Stomach smooth muscle (tissue), 2 donors: Measurements from ENCODE around the gene GOLGB1.

ENCODE experiments used
- H3K27ac ChIP-seq: one replicate; pipeline ENCODE4 v1.7.0; 2013; ENCODE audit warnings: mild to moderate bottlenecking, low read length, inconsistent platforms
- H3K27me3 ChIP-seq, 2 donors: one replicate each; pipeline ENCODE4 v1.7.0; 2013; ENCODE audit warnings: low read length in 2 of 2; ENCODE audit not compliant: insufficient read depth in 2 of 2, control insufficient read depth in 1 of 2
- H3K36me3 ChIP-seq, 2 donors: one replicate each; pipeline ENCODE4 v1.7.0; 2013; ENCODE audit warnings: low read length in 2 of 2; ENCODE audit not compliant: control insufficient read depth in 2 of 2, insufficient read depth in 2 of 2
- H3K4me1 ChIP-seq: one replicate; pipeline ENCODE4 v1.7.0; 2013; ENCODE audit warnings: low read length; ENCODE audit not compliant: control insufficient read depth, insufficient read depth
- H3K4me3 ChIP-seq, 2 donors: one replicate each; pipeline ENCODE4 v1.7.0; 2013; ENCODE audit warnings: low read length in 2 of 2
- H3K9ac ChIP-seq, 2 donors: one replicate each; pipeline ENCODE4 v1.7.0; 2013; ENCODE audit warnings: low read length in 2 of 2, mild to moderate bottlenecking in 1 of 2
- H3K9me3 ChIP-seq, 2 donors: one replicate each; pipeline ENCODE4 v1.7.0; 2013; ENCODE audit warnings: low read length in 2 of 2; ENCODE audit not compliant: control insufficient read depth in 2 of 2
- donor health status: healthy.
- donor health status: Pancreatic carcinoma.

The GOLGB1 gene

DNA sequence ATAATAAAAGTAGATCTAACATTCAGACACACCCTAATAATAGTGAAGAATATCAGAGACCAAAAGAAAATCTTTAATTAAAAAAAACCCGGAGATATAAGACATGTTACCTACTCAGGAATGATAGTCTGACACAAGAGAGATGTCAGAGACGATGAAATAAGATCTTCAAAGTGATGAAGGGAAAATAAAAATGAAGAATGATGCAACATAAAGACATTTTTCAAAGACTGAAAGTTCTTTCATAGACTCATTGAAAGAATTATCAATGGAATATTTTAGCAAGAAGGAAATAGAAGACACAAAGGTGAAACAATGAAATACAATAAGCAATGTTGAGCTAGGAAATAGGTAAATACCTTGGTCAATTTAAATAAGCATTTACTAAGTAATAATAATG lies 108.4 kb downstream of the GOLGB1 start:
- Histone ChIP-seq H3K36me3 (peaks cover 0 to 3% of the 10 kb centered on the region in 2 donors), H3K4me3 (no peak overlapping the region), H3K4me1 (no peaks in the 10 kb centered on the region), H3K9ac (no peak overlapping the region), H3K9me3 (no peaks in the 10 kb centered on the region), H3K27me3 (no peaks in the 10 kb centered on the region), H3K27ac (no peak overlapping the region)

DNA sequence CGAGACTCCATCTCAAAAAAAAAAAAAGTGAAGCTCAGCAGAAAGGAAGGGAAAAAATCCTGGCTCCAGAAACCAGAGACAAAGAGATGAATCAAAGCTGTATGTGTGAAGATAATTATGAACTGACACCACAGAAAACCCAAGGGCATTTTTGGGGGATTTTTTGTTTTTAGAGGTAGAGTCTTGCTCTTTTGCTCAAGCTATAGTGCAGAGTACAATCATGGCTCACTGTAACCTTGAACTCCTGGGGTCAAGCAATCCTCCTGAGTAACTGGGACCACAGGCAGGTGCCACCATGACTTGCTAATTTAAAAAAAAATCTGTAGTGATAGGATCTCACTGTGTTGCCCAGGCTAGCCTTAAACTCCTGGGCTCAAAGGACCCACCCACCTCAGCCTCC lies 111.6 kb downstream of the GOLGB1 start:
- H3K4me3 ChIP-seq, result no peak overlapping the region
- H3K4me1 ChIP-seq, result no peaks in the 10 kb centered on the region
- H3K9me3 ChIP-seq, result no peaks in the 10 kb centered on the region
- no peaks in the 10 kb centered on the region for H3K36me3 ChIP-seq
- no peak overlapping the region for H3K27ac ChIP-seq
- no peaks in the 10 kb centered on the region for H3K27me3 ChIP-seq
- no peak overlapping the region for H3K9ac ChIP-seq

DNA sequence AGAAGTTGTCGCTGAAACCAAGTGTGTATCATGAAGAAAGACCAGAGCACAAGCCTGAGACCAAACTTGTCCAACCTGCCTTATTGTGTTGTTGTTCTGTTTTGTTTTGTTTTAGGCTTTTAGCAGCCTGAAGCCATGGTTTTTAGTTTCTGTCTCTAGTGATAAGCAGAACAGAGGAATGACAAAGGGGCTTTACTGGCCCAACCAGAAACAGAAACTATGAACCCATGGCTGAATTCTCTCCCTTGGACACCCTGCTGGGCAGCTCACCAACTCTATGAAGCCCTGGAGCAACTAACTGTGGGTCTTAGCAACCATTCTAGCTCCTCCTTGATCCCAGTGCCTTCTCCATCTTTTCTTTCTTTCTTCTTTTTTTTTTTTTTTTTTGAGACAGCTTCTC lies 119.2 kb downstream of the GOLGB1 start:
- no peaks in the 10 kb centered on the region for H3K4me1 ChIP-seq
- no peak overlapping the region for H3K9ac ChIP-seq
- no peak overlapping the region for H3K27ac ChIP-seq
- no peak overlapping the region for H3K4me3 ChIP-seq
- no peaks in the 10 kb centered on the region for H3K9me3 ChIP-seq
- H3K36me3 ChIP-seq, result no peaks in the 10 kb centered on the region
- H3K27me3 ChIP-seq, result no peaks in the 10 kb centered on the region

DNA sequence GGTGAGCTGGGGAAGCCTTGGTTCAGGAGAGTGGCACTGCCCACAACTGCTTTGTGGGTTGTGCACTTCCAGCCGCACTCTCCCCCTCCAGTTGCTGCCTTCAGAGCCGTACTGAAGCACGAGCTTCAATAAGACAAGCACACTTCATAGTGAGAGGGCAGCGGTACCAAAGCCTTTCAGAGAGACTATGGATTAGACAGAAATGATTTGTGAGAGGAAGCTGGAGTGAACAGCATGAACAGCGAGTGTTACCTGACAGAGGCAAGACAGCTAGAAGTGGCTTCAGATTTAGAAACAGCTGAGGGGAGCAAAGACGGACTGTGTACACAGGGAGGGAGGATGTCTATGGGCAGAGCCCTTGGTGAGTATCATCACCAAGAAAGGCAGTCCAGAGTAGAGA lies 119.9 kb downstream of the GOLGB1 start:
- Histone ChIP-seq H3K9ac (no peak overlapping the region), H3K36me3 (no peaks in the 10 kb centered on the region), H3K4me1 (no peaks in the 10 kb centered on the region), H3K27ac (no peak overlapping the region), H3K9me3 (no peaks in the 10 kb centered on the region), H3K4me3 (no peak overlapping the region), H3K27me3 (no peaks in the 10 kb centered on the region)

DNA sequence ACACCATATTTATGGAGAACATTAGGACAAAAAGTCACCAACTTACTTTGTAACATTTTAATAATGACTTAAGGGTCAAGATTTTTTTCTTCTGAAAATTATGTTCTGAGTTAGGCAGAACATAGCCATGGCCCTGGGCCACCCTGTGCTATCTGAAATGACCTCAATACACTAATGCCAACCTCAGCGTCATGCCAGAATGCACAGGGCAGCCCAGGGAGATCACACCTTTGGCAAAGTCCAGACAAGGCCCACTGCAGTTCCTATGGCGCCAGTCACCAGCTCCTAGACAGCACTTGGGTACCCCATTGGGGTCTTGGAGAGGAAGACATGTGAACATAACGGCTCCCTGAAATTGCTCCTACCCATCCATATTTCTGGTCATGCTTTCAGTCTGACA lies 121.9 kb downstream of the GOLGB1 start:
- H3K4me3 ChIP-seq, result no peak overlapping the region
- no peak overlapping the region for H3K9ac ChIP-seq
- no peaks in the 10 kb centered on the region for H3K27me3 ChIP-seq
- no peaks in the 10 kb centered on the region for H3K9me3 ChIP-seq
- H3K36me3 ChIP-seq, result no peaks in the 10 kb centered on the region
- no peaks in the 10 kb centered on the region for H3K4me1 ChIP-seq
- no peak overlapping the region for H3K27ac ChIP-seq

DNA sequence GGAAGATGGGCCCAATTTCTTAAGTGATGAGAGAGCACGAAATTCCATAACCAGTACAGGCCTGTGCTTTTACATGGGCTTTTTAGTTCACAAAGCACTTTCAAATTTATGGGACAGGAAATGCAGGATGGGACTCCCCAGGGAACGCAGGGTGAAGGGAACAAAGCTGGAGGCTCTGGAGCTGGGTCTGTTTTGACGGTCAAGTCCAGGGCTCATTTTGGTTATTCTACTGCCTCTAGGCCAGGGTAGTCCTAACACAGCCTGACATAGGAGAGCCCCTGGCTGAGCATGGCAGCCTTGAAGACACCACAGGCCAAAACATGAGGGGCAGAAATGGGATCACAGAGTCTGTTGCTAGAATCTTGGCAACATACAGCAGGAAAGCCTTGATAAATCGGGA lies 122.3 kb downstream of the GOLGB1 start:
- Histone ChIP-seq H3K4me3 (no peak overlapping the region), H3K27ac (no peak overlapping the region), H3K9ac (no peak overlapping the region), H3K36me3 (no peaks in the 10 kb centered on the region), H3K4me1 (no peaks in the 10 kb centered on the region), H3K9me3 (no peaks in the 10 kb centered on the region), H3K27me3 (no peaks in the 10 kb centered on the region)

DNA sequence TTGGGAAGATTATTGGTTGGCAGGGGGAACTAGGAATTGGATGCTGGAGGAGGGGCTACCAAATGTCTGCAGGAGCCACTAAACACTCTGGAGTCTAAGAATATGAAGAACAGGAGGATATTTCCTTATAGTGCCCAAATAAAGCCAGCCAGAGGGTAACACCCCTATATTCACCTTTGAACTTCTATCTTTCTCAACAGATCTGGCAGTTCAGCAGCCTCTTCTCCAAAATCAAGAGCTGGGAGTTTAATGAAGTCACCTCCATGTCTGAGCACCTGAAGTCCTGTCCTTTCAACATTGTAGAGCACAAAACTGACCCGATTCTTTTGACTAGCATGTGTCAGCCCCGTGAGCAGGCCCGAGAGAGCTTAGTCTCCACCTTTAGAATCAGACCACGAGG lies 123.0 kb downstream of the GOLGB1 start:
- H3K9ac ChIP-seq, result no peak overlapping the region

DNA sequence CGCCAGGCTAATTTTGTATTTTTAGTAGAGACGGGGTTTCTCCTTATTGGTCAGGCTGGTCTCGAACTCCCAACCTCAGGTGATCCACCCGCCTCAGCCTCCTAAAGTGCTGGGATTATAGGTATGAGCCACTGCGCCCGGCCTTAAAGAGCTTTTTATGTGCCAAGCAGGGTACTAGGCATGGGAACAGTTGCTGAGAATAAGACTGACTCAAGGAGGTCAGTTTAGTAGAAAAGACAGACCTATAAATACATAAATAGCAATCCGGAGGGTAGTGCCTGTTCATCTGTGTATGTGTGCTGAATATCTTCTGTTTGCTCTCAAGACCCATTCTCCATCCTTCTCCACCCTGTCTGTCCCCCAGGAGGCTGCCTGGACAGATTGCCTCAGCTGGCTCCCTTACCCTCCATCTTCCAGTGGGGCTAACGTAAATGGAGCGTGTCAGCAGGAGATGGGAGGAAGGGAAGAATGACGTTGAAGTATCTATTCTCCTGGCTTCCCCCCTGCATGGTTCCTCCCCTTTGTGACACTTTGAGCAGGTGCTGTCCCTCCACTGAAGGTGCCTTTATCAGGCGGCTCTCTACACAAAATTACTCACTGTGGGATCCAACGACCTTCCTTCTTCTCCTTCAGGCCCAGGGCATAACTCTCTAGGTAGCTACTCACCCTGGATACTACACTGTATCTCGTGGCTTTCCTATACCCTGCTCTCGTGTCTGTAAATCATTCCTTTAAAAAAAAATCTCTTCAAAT lies 125.2 kb downstream of the GOLGB1 start:
- no peaks in the 10 kb centered on the region for H3K36me3 ChIP-seq
- H3K9ac ChIP-seq, result no peak overlapping the region
- no peaks in the 10 kb centered on the region for H3K9me3 ChIP-seq
- H3K27ac ChIP-seq, result no peak overlapping the region
- H3K4me3 ChIP-seq, result no peak overlapping the region
- no peaks in the 10 kb centered on the region for H3K4me1 ChIP-seq
- H3K27me3 ChIP-seq, result no peaks in the 10 kb centered on the region

More for the DNA sequence above, 123.0 kb downstream of the GOLGB1 start:
- no peak overlapping the region for H3K4me3 ChIP-seq
- no peaks in the 10 kb centered on the region for H3K36me3 ChIP-seq
- no peaks in the 10 kb centered on the region for H3K9me3 ChIP-seq
- no peaks in the 10 kb centered on the region for H3K4me1 ChIP-seq
- H3K27ac ChIP-seq, result no peak overlapping the region
- no peaks in the 10 kb centered on the region for H3K27me3 ChIP-seq

DNA sequence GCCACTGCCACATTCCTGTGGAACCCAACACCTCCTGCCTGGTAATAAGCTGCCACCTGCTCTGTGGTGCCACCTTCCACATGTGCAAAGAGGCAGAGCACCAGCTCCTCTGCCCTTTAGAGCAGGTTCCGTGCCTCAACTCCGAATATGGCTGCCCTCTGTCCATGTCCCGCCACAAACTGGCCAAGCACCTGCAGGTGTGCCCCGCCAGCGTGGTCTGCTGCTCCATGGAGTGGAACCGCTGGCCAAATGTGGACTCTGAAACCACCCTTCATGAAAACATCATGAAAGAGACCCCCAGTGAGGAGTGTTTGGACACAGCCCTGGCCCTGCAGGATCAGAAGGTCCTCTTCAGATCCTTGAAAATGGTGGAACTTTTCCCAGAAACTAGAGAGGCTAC lies 128.1 kb downstream of the GOLGB1 start:
- Histone ChIP-seq H3K9ac (no peak overlapping the region), H3K27me3 (no peaks in the 10 kb centered on the region), H3K36me3 (no peaks in the 10 kb centered on the region), H3K4me3 (no peak overlapping the region), H3K27ac (no peak overlapping the region), H3K4me1 (no peaks in the 10 kb centered on the region), H3K9me3 (no peaks in the 10 kb centered on the region)

DNA sequence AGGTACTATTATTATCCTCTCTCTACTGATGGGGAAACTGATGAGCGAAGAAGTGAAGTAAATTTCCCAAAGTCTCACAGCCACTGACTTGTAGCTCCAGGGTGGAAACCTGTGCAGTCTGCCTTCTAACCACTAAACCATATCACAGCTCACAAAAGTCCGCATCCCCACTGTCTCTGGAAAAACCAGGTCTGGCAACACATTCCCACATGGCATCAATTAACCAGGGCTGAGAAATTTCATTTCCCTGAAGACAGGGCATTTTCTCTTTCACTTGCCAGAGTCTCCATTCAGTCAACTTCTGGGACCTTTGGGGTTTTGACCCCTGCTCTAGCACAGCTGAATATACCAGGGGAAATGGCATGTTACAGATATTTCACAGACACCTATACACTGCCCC lies 129.8 kb downstream of the GOLGB1 start:
- Histone ChIP-seq H3K4me1 (no peaks in the 10 kb centered on the region), H3K27ac (no peak overlapping the region), H3K4me3 (no peak overlapping the region), H3K27me3 (no peaks in the 10 kb centered on the region), H3K9me3 (no peaks in the 10 kb centered on the region), H3K36me3 (no peaks in the 10 kb centered on the region), H3K9ac (no peak overlapping the region)
